Measurements from ENCODE around the gene MIS18A.

DNA sequence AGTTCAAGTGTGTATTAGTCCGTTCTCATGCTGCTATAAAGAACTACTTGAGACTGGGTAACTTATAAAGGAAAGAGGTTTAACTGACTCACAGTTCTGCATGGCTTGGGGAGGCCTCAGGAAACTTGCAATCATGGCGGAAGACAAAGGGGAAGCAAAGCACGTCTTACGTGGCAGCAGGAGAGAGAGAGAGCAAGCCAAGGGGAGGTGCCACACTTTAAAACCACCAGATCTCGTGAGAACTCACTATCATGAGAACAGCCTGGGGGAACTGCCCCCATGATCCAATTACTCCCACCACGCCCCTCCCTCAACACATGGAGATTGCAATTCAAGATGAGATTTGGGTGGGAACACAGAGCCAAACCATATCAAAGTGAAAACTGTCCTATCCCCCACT, 4.1 kb upstream of the MIS18A start:
- TF ChIP-seq POLR2AphosphoS5 (IDR thresholded peaks at IDR 0.05; ENCODE audit: low read depth, low read length) (no peak), POLR2A (IDR thresholded peaks at IDR 0.05; ENCODE audit: low read depth, low read length) (no peak)
